Stimulated activated CD8-positive, alpha-beta memory T cell treated with anti-CD3 and anti-CD28 coated beads, Interleukin-2, amount 100 ng/mL, for 1 hour (primary cell): ENCODE data around the gene ZNF337.
"Not testable (repeated sequence)": the region's sequence is repeated elsewhere in the genome, so short reads cannot be mapped to it uniquely, and the experiment has no call there.

Source experiments
- DNase-seq, 2 donors: peaks; one replicate each; pipeline ENCODE4 v3.0.0-alpha.2; 2020; ENCODE audit warnings: low read depth in 2 of 2

The ZNF337 gene

GRCh38 chr20:25696371-25697131 lies at the start of gene ZNF337:
Gene ZNF337, minus strand, starts transcription at chr20:25696853. Its CDS starts 10,436 bp downstream, at chr20:25686417.
- peak; percentile 87 to 89 for DNase-seq

- no peak for DNase-seq
These were observed 49.1 kb upstream of the ZNF337 start for GRCh38 chr20:25745738-25746137.

- no peak for DNase-seq
These were observed 48.4 kb upstream of the ZNF337 start for GRCh38 chr20:25745100-25745499.

GRCh38 chr20:25744261-25744660 lies 47.6 kb upstream of the ZNF337 start:
- no peak for DNase-seq

- DNase-seq, result no peak
These were observed 44.4 kb upstream of the ZNF337 start for GRCh38 chr20:25741088-25741487.

DNA sequence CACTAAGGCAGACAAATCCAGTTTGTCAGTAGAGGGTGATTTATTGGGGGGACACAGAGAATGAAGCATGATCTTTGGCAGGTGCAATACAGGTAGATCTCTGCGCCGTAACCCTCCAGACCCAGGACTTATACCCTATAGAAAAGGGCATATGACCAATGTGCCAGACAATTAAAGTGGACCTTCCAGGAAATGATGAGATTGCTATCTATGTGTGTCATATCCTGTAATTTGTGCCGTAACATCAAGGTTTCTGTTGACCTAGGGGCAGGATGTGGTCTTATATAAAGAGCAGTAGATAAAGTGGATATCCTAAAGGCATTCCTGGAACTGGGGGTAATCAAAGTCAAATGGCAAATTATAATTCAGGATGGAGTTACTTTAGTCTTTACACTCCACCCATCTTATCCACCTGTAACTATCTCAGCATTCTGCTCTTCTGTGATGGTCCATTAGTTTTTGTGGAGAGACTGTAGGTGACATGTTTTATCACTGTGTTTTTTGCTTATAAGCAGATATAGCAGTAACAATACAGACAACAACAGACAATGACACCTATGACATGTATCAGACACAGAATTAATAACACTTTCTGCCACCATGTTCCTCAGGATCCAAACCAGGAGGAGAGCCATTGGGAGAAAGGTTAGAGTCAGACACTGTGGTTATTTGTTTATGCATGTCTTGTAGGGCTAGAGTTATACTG lies 43.1 kb upstream of the ZNF337 start:
- no peak for DNase-seq

DNA sequence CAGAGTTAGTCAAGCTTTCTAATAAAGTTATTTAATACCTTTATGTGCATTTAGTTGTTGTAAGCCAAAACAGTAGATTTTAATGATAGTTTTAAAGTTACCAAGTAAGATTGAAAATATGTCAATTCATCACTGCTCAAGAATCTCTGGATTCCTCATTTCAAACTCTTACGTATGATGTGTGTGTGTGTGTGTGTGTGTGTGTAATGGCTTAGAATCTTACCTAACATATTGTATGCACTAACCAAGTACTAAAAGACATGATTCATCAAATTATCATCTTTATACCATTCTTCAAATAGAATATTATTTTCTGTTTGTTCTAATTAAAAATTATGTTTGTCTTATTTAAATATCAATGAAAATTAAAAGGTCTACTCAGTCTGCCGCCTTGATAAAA lies 41.5 kb upstream of the ZNF337 start:
- no peak for DNase-seq

GRCh38 chr20:25733903-25734302 lies 37.2 kb upstream of the ZNF337 start:
- DNase-seq, result no peak

DNA sequence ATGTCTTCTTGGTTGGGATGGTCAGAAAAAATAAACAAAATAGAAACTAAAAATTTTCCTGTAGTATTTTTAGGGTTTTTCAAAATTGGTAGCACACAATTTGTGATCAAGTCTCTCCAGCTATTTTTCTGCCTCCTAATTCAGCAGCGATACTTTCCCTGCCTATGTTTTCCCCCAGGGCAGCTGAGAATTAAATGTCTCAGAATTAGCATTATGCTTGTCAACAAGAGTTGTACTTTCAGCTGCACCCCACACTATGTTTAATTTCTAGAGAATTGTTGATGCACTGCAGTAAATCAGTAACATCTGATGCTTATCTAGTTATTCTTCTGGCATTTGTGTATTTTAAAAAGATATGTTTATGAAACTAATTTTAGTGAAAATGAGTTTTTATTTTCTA lies 34.2 kb upstream of the ZNF337 start:
- no peak for DNase-seq

- no peak for DNase-seq
These were observed 29.7 kb upstream of the ZNF337 start for GRCh38 chr20:25726357-25726756.

GRCh38 chr20:25725639-25726038 lies 29.0 kb upstream of the ZNF337 start:
- no peak for DNase-seq

DNA sequence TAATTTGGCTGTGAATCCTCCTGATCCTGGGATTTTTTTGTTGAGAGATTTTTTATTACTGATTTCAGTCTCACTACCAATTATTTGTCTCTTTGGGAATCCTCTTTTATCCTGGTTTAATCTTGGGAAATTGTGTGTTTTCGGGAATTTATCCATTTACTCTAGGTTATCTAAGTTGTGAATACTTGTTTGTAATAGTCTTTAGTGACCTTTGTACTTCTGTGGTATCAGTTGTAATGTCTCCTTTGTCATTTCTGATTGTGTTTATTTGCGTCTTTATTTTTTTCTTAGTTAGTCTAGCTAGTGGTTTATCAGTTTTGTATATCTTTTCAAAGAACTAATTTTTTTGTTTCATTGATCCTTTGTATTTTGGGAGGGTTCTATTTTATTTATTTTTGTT lies 27.3 kb upstream of the ZNF337 start:
- DNase-seq, result no peak

DNA sequence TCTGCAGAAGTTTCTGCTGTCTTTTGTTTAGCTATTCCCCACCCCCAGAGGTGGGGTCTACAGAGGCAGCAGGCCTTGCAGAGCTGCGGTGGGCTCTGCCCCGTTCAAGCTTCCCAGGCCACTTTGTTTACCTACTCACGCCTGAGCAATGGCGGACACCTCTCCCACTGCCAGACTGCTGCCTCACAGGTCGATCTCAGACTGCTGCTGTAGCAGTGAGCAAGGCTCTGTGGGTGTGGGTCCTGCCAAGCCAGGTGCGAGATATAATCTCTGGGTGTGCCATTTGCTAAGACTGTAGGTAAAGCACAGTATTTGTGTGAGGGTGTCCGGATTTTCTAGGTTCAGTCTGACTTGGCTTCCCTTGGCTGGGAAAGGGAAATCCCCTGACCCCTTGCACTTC lies 23.6 kb upstream of the ZNF337 start:
- no peak for DNase-seq

DNA sequence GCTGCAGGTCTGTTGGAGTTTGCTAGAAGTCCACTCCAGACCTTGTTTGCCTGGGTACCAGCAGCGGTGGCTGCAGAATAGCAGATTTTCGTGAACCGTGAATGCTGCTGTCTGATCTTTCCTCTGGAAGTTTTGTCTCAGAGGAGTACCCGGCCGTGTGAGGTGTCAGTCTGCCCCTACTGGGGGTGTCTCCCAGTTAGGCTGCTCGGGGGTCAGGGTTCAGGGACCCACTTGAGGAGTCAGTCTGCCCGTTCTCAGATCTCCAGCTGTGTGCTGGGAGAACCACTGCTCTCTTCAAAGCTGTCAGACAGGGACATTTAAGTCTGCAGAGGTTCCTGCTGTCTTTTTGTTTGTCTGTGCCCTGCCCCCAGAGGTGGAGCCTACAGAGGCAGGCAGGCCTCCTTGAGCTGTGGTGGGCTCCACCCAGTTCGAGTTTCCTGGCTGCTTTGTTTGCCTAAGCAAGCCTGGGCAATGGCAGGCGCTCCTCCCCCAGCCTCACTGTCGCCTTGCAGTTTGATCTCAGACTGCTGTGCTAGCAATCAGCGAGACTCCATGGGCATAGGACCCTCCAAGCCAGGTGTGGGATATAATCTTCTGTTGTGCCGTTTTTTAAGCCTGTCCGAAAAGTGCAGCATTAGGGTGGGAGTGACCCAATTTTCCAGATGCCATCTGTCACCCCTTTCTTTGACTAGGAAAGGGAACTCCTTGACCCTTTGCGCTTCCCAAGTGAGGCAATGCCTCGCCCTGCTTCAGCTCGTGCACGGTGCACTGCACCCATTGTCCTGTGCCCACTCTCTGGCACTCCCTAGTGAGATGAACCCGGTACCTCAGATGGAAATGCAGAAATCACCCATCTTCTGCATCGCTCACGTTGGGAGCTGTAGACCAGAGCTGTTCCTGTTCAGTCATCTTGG lies 22.5 kb upstream of the ZNF337 start:
- peak in 1 of 2 donors; percentile 8 for DNase-seq

DNA sequence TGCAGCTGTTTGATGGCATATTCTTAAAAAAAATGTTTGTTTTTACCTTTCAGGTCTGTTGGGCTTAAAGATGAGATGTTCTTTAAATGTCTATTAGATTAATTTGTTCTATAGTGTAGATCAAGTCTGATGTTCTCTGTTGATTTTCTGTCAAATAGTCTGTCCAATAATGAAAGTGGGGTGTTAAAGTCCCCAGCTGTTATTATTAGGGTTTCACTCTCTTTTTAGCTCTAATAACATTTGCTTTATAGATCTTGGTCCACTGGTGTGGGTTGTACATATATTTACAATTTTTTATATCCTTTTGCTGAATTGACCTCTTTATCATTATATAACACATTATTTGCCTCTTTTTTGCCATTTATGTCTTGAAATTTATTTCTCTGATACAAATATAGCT lies 11.0 kb upstream of the ZNF337 start:
- DNase-seq, result no peak

DNA sequence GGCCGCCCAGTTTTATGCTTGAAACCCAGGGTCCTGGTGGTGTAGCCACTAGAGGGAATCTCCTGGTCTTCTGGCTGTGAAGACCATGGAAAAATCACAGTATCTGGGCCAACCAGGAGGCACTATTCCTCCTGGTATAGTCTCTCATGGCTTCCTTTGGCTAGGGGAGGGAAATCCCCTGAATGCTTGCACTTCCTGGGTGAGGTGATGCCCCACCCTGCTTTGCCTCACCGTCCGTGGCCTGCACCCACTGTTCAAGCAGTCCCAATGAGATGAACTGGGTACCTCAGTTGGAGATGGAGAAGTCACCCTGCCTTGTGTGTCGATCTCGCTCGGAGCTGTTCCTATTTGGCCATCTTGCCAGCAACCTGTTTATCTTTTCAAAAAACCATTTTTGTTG lies 10.1 kb upstream of the ZNF337 start:
- DNase-seq, result peak in 1 of 2 donors; percentile 11

GRCh38 chr20:25705830-25706351 lies 9.2 kb upstream of the ZNF337 start:
- DNase-seq, result no peak

DNA sequence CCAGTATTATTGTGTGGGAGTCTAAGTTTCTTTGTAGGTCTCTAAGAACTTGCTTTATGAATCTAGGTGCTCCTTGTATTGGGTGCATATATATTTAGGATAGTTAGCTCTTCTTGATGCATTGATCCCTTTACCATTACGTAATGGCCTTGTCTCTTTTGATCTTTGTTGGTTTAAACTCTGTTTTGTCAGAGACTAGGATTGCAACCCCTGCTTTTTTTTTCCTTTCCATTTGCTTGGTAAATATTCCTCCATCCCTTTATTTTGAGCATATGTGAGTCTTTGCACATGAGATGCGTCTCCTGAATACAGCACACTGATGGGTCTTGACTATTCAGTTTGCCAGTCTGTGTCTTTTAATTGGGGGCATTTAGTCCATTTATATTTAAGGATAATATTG lies 7.7 kb upstream of the ZNF337 start:
- DNase-seq, result not testable (repeated sequence)

- DNase-seq, result not testable (repeated sequence)
These were observed 4.2 kb upstream of the ZNF337 start for GRCh38 chr20:25700835-25701234.

DNA sequence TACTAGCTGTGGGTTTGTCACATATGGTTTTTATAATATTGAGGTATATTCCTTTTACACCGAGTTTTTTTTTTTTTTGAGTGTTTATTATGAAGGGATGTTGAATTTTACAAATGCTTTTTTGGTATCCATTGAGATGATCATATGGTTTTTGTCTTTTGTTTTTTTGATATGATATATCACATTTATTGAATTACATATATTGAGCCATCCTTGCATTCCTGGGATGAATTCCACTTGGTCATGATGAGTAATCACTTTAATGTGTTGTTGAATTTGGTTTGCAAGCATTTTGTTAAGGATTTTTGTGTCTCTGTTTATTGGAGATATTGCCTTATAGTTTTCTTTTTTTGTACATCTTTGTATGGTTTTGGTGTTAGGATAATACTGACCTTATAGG lies 3.3 kb upstream of the ZNF337 start:
- no peak for DNase-seq

DNA sequence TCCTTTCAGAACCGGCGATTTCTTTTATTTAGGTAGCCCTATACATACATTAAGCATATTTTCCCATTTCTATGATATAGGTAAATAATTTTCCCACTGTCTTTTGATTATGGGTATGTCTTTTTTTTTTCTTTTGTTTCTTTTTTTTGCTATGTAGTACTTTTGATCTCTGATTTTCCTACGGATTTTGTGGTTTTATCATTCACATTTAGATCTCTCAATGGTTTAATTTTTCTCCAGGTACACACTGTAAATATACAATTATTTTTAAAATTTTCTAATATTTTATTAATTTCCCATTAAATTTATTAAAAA lies 436 bp upstream of the ZNF337 start:
- no peak for DNase-seq
